HAP-1 (cell line): Measurements from ENCODE around the gene OR6P1.

Experiments used
- DNase-seq, 2 experiments: peaks; one replicate each; pipeline ENCODE4 v3.0.0-alpha.2; 2016 to 2020; ENCODE audit warnings: low spot score in 2 of 2
- H3K27me3 ChIP-seq: fragments of 250-450 bp; sonication (Bioruptor Pico); 2 replicates; pipeline ENCODE4 v1.5.1; 2020; ENCODE audit warnings: low read depth, mild to moderate bottlenecking, moderate library complexity
- H3K36me3 ChIP-seq: fragments of 250-450 bp; sonication (Bioruptor Pico); replicated peaks from 2 replicates; pipeline ENCODE4 v1.5.1; 2020; ENCODE audit warnings: mild to moderate bottlenecking
- H3K4me1 ChIP-seq: fragments of 250-450 bp; sonication (Bioruptor Pico); 2 replicates; pipeline ENCODE4 v1.5.1; 2020; ENCODE audit warnings: mild to moderate bottlenecking
- H3K4me3 ChIP-seq: fragments of 250-450 bp; sonication (Bioruptor Pico); 2 replicates; pipeline ENCODE4 v1.5.1; 2020; ENCODE audit warnings: mild to moderate bottlenecking, moderate library complexity
- H3K9me3 ChIP-seq: fragments of 250-450 bp; sonication (Bioruptor Pico); 2 replicates; pipeline ENCODE4 v1.5.1; 2020; ENCODE audit warnings: mild to moderate bottlenecking, moderate library complexity
- in situ Hi-C: fragments of 300-500 bp; cut with MboI; formaldehyde crosslinking; loops from 3 replicates; pipeline ENCODE4 v1.14.3; 2020; ENCODE audit warnings: low sequenced_read_pairs, inconsistent platforms, mixed read lengths

Gene OR6P1

GRCh38 chr1:158552296-158552695 lies 18.1 kb downstream of the OR6P1 start:
- H3K4me3 ChIP-seq: no peak overlapping the region
- in situ Hi-C loops: no loop called here
- no peaks in the 10 kb centered on the region for H3K9me3 ChIP-seq
- no peaks in the 10 kb centered on the region for H3K27me3 ChIP-seq
- DNase-seq: no peak
- H3K36me3 ChIP-seq: no peaks in the 10 kb centered on the region
- H3K4me1 ChIP-seq: no peaks in the 10 kb centered on the region

- DNase-seq: no peak
- no peaks in the 10 kb centered on the region for H3K4me1 ChIP-seq
- H3K4me3 ChIP-seq: no peak overlapping the region
- H3K36me3 ChIP-seq: no peaks in the 10 kb centered on the region
- H3K9me3 ChIP-seq: no peaks in the 10 kb centered on the region
- in situ Hi-C loops: no loop called here
- no peaks in the 10 kb centered on the region for H3K27me3 ChIP-seq
Measured at GRCh38 chr1:158547533-158547932, 22.8 kb downstream of the OR6P1 start.

GRCh38 chr1:158537609-158538008 lies 32.8 kb downstream of the OR6P1 start:
- Histone ChIP-seq H3K9me3 (no peaks in the 10 kb centered on the region), H3K36me3 (no peaks in the 10 kb centered on the region), H3K27me3 (no peaks in the 10 kb centered on the region), H3K4me3 (no peak overlapping the region), H3K4me1 (no peaks in the 10 kb centered on the region)
- no peak for DNase-seq
- in situ Hi-C loops: no loop called here

- no peak overlapping the region for H3K4me3 ChIP-seq
- H3K9me3 ChIP-seq: no peaks in the 10 kb centered on the region
- H3K4me1 ChIP-seq: no peaks in the 10 kb centered on the region
- H3K27me3 ChIP-seq: no peaks in the 10 kb centered on the region
- DNase-seq: no peak
- no peaks in the 10 kb centered on the region for H3K36me3 ChIP-seq
- in situ Hi-C loops: no loop called here
Measured at GRCh38 chr1:158534496-158534895, 35.9 kb downstream of the OR6P1 start.

GRCh38 chr1:158527190-158527815 lies 43.1 kb downstream of the OR6P1 start:
- in situ Hi-C loops: no loop called here

GRCh38 chr1:158521666-158522058 lies 48.7 kb downstream of the OR6P1 start:
- H3K4me3 ChIP-seq: no peak overlapping the region
- no peaks in the 10 kb centered on the region for H3K9me3 ChIP-seq
- no peaks in the 10 kb centered on the region for H3K4me1 ChIP-seq
- no peak for DNase-seq
- in situ Hi-C loops: no loop called here
- H3K36me3 ChIP-seq: no peaks in the 10 kb centered on the region
- H3K27me3 ChIP-seq: no peaks in the 10 kb centered on the region

More at GRCh38 chr1:158527190-158527815, 43.1 kb downstream of the OR6P1 start:
- Histone ChIP-seq H3K27me3 (no peaks in the 10 kb centered on the region), H3K4me1 (no peaks in the 10 kb centered on the region), H3K9me3 (no peaks in the 10 kb centered on the region), H3K4me3 (no peak overlapping the region), H3K36me3 (no peaks in the 10 kb centered on the region)
- DNase-seq: no peak

GRCh38 chr1:158520955-158521665 lies 49.3 kb downstream of the OR6P1 start:
- no peaks in the 10 kb centered on the region for H3K9me3 ChIP-seq
- in situ Hi-C loops: no loop called here

GRCh38 chr1:158520021-158520420 lies 50.4 kb downstream of the OR6P1 start:
- no peaks in the 10 kb centered on the region for H3K36me3 ChIP-seq
- in situ Hi-C loops: no loop called here
- no peaks in the 10 kb centered on the region for H3K4me1 ChIP-seq
- DNase-seq: no peak
- H3K27me3 ChIP-seq: peaks cover 4% of the 10 kb centered on the region; the same call in 1 of the 2 replicates
- no peak overlapping the region for H3K4me3 ChIP-seq
- no peaks in the 10 kb centered on the region for H3K9me3 ChIP-seq

More at GRCh38 chr1:158520955-158521665, 49.3 kb downstream of the OR6P1 start:
- Histone ChIP-seq H3K4me1 (no peaks in the 10 kb centered on the region), H3K4me3 (no peak overlapping the region), H3K27me3 (peaks cover 4% of the 10 kb centered on the region; the same call in 1 of the 2 replicates), H3K36me3 (no peaks in the 10 kb centered on the region)
- no peak for DNase-seq

- DNase-seq: no peak
- no peaks in the 10 kb centered on the region for H3K36me3 ChIP-seq
- peaks cover 4% of the 10 kb centered on the region; the same call in 1 of the 2 replicates for H3K27me3 ChIP-seq
- no peaks in the 10 kb centered on the region for H3K4me1 ChIP-seq
- in situ Hi-C loops: no loop called here
- no peak overlapping the region for H3K4me3 ChIP-seq
- no peaks in the 10 kb centered on the region for H3K9me3 ChIP-seq
Measured at GRCh38 chr1:158516966-158517365, 53.4 kb downstream of the OR6P1 start.
